ENCODE results near the gene TBATA.

TBATA gene

GRCh38 chr10:70785190-70785589, at the start of gene TBATA:
TBATA (minus strand) TSS chr10:70785377; CDS start chr10:70783379, 1,998 bp downstream.
- no peak within 1 kb of the TSS for H3K4me3 Mint-ChIP-seq
- peaks cover 33% of the 10 kb centered on the region for H3K4me1 Mint-ChIP-seq
- H3K27me3 Mint-ChIP-seq (ENCODE audit: low read depth) = peaks cover 6% of the 10 kb centered on the region

DNA sequence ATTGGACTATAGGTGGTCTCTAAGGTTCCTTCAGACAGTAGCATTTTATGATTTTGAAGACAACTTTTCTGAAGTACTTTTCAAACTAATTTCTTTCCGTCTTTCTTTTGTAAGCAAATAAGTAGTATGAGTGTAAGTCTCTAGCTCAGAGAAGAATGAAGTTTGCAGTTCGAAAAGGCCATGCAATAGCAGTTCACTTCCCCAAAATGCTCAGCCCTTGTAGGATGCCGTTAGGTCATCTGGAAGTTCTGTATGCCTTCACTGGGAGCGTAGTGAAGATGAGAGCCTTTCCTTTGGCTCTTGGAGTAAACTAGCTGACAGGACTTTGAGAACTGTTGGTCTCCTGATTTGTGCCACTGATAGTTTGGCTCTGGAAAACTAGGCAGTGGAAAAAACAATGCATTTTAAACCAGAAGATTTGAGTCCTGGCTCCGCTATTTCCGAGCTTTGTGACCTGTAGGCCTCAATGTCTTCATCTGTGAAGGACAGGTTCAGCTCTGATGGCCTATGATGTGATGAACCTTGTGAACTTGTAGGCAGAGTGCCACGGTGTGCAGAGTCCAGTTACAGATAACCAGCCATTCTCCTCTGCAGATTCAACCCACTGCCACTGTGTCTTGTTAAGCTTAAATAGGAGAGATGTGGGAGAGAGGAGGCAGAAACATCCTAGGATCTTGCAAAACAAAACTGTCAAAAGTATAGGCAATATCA, 49.4 kb upstream of the TBATA start:
- no peak overlapping the region for H3K4me3 Mint-ChIP-seq
- H3K9me3 Mint-ChIP-seq = no peaks in the 10 kb centered on the region
- no peaks in the 10 kb centered on the region for H3K27me3 Mint-ChIP-seq (ENCODE audit: low read depth)
- peaks cover 45% of the 10 kb centered on the region for H3K4me1 Mint-ChIP-seq
- no peak for TF ChIP-seq CTCF (IDR thresholded peaks at IDR 0.05; ENCODE audit: unreplicated experiment in 3 of 3)
- H3K36me3 Mint-ChIP-seq (ENCODE audit: low read depth) = peaks cover 49% of the 10 kb centered on the region
- H3K27ac Mint-ChIP-seq = no peak overlapping the region

More at GRCh38 chr10:70785190-70785589, at the start of gene TBATA:
- Mint-ChIP-seq H3K36me3 (ENCODE audit: low read depth) (no peaks in the 10 kb centered on the region), H3K9me3 (no peaks in the 10 kb centered on the region), H3K27ac (no peak within 1 kb of the TSS)
- TF ChIP-seq CTCF (IDR thresholded peaks at IDR 0.05; ENCODE audit: unreplicated experiment in 3 of 3) = no peak

DNA sequence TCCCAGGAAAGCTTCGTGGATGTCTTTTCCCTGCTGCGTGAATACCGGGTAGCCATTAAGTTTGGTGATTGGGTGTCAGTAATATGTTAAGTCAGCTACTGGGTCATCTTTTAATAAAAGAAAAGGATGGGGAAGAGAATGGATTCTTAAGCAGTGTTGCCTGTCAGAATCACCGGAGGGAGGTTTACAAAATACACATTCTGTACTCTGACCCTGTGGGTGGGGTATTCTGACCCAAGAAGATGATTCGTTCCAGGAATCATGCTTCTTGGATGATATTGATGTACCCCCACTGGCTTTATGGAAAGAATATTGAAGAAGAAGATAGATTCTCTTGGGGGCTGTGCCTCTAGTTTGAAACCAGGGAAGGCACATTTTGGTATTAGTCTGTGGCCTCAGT, 48.8 kb upstream of the TBATA start:
- no peaks in the 10 kb centered on the region for H3K27me3 Mint-ChIP-seq (ENCODE audit: low read depth)
- TF ChIP-seq CTCF (IDR thresholded peaks at IDR 0.05; ENCODE audit: unreplicated experiment in 3 of 3) = no peak
- H3K36me3 Mint-ChIP-seq (ENCODE audit: low read depth) = peaks cover 49% of the 10 kb centered on the region
- no peaks in the 10 kb centered on the region for H3K9me3 Mint-ChIP-seq
- peaks cover 51% of the 10 kb centered on the region for H3K4me1 Mint-ChIP-seq
- H3K4me3 Mint-ChIP-seq = no peak overlapping the region
- H3K27ac Mint-ChIP-seq = peak overlapping the region in 1 of 3 experiments; percentile 22

GRCh38 chr10:70833601-70834000, 48.4 kb upstream of the TBATA start:
- no peaks in the 10 kb centered on the region for H3K9me3 Mint-ChIP-seq
- H3K27me3 Mint-ChIP-seq (ENCODE audit: low read depth) = no peaks in the 10 kb centered on the region
- no peak for TF ChIP-seq CTCF (IDR thresholded peaks at IDR 0.05; ENCODE audit: unreplicated experiment in 3 of 3)
- peaks cover 49% of the 10 kb centered on the region for H3K36me3 Mint-ChIP-seq (ENCODE audit: low read depth)
- H3K4me1 Mint-ChIP-seq = peaks cover 51% of the 10 kb centered on the region
- H3K27ac Mint-ChIP-seq = peak overlapping the region in 2 of 3 experiments; percentile 4 to 22
- no peak overlapping the region for H3K4me3 Mint-ChIP-seq

DNA sequence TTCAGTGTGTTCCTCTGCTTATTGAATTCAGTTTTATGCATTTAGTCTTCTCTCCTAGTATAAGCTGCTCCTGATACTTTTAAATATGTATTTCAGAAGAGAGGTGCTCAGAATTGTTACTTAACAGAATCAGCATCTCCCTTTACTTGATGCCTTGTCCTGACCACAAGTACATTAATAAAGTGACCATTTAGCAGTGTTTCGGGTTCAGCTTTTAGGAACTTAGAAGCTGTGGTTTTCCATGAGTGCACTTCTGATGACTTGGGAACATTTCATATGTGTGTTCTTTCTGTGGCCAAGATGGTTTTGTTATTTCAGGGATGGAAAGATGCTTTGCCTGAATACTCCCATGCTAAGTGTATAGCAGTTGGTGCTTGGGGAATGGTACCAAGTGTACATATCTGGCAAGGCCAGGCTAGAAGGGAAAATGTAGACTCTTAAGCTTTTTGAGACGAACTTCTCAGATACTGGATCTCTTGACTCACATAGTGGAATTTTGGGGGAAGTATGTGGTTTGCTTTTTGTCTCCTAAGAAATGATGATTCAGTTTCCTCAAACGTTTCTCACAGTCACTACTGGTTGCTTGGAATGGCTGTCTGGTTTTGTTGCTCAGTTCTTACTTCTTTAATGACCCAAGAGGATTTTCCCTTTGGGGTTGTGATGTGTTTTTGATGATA, 47.8 kb upstream of the TBATA start:
- no peaks in the 10 kb centered on the region for H3K9me3 Mint-ChIP-seq
- H3K4me1 Mint-ChIP-seq = peaks cover 51% of the 10 kb centered on the region
- H3K36me3 Mint-ChIP-seq (ENCODE audit: low read depth) = peaks cover 43% of the 10 kb centered on the region
- no peaks in the 10 kb centered on the region for H3K27me3 Mint-ChIP-seq (ENCODE audit: low read depth)
- H3K27ac Mint-ChIP-seq = no peak overlapping the region
- H3K4me3 Mint-ChIP-seq = no peak overlapping the region
- no peak for TF ChIP-seq CTCF (IDR thresholded peaks at IDR 0.05; ENCODE audit: unreplicated experiment in 3 of 3)

Measured in nephron (organoid).